ELR (cell line): Measurements from ENCODE around the gene OR4D6.
"Not testable (repeated sequence)": the region's sequence is repeated elsewhere in the genome, so short reads cannot be mapped to it uniquely, and the experiment has no call there.

Source experiments
- DNase-seq: peaks from one replicate; pipeline ENCODE4 v3.0.0-alpha.2; 2015; ENCODE audit warnings: low read depth

The OR4D6 gene

GRCh38 chr11:59456661-59457060, at the start of gene OR4D6:
TSS of gene OR4D6 (plus strand) at chr11:59456961. CDS start at chr11:59456961, 0 bp downstream.
- no peak for DNase-seq

- no peak for DNase-seq
Observed at GRCh38 chr11:59413646-59414045, 43.1 kb upstream of the OR4D6 start.

DNA sequence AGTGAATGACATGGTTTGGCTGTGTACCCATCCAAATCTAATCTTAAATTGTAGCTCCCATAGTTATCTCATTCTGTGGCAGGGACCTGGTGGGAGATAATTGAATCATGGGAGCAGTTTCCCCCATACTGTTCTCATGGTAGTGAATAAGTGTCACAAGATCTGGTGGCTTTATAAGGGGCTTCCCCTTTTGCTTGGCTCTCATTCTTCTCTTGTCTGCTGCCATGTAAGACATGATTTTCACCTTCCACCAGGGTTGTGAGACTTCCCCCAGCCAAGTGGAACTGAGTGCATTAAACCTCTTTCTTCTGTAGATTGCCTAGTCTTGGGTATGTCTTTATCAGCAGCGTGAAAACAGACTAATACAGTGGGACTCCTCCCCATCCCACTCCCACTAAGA, 41.6 kb upstream of the OR4D6 start:
- no peak for DNase-seq

GRCh38 chr11:59416613-59417012, 40.1 kb upstream of the OR4D6 start:
- DNase-seq: no peak

DNA sequence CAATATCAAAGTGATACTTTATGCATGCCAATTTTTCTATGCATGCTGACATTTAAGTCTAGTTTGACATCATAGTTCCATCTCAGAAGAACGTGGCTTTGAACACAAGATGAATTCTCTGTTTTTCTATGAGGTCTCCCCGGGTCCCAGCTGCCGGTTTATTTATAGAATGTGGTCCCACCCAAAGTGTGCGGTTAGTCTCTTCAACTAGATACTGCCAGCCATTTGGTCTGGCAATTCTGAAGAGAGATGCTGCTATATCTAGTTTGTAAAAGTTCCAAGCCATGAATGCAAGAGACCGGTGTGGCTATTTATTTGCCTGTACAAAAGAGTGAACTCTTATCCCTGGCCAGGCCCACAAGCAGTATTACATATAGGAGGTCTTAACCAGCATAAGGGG, 39.7 kb upstream of the OR4D6 start:
- DNase-seq: no peak

DNA sequence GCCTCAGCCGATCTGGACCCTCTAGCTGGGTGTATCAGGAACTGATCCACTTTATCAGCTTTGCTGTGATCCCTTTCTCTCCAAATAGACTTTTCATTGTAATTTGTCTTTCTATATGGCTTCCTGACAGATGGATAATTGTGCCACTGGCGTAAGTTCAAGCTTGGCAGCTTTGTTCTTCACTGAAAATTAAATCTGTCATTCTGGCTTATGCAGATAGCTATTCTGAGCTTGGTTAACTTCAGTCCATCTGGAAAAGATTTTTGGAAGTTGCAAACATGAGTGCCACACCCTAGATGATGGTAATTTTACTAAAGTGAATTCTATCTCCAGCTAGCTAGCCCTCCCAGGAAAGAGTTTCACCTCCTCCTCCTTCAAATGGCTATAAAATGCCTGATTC, 38.6 kb upstream of the OR4D6 start:
- DNase-seq: no peak

GRCh38 chr11:59423835-59424234, 32.9 kb upstream of the OR4D6 start:
- DNase-seq: no peak

GRCh38 chr11:59425131-59425530, 31.6 kb upstream of the OR4D6 start:
- no peak for DNase-seq

- no peak for DNase-seq
Observed at GRCh38 chr11:59426361-59427067, 30.2 kb upstream of the OR4D6 start, which contains the start of gene OR5A2. TSS of gene OR5A2 (minus strand) at chr11:59426413. CDS start at chr11:59422953, 3,460 bp downstream.

GRCh38 chr11:59427068-59427382, 29.7 kb upstream of the OR4D6 start:
- DNase-seq: no peak

DNA sequence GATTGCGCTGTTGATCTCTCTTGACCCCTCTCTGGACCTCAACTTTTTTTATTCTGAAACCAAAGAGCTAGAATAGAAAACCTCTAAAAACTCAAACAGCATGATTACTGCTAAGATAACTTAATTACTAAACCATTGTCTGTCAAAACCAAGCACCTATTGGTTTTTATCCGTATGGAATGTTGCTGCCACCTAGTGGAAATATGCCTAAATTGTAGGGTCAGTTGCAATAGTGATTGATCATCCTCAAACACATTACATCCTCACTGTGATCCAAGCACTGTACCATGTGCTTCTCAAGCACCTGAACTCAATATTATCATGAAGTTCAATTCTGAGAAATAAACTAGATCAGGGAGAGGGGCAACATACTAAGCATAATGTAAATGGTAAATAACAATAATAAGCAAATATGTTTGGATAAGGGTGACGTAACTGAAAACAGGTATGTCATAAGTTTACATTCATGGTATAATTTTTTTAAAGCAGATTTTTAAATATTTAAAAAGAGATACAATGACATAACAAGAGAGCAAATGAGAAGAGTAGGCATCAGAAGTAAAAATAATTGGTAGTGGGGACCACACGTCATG, 26.7 kb upstream of the OR4D6 start:
- DNase-seq: peak; percentile 66

- no peak for DNase-seq
Observed at GRCh38 chr11:59436169-59436568, 20.6 kb upstream of the OR4D6 start, which contains the start of gene OR5A1. TSS of gene OR5A1 (plus strand) at chr11:59436469. CDS start at chr11:59443169, 6,700 bp downstream.

DNA sequence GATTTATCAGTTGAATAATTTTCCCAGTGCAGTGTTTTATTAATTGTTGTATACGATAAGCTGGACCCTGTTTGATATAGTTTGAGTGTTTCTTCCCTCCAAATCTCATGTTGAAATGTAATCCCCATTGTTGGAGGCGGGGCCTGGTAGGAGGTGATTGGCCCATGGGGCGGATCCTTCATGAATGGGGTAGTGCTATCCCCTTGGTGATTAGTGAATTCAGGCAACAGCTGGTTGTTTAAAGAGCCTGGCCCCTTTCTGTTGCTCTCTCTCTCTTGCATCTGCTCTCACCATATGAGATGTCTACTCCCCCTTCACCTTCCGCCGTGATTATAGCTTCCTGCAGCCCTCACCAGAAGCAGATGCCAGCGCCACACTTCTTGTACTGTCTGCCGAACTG, 19.0 kb upstream of the OR4D6 start:
- no peak for DNase-seq

- not testable (repeated sequence) for DNase-seq
Observed at GRCh38 chr11:59445624-59446023, 11.1 kb upstream of the OR4D6 start.

GRCh38 chr11:59448484-59448883, 8.3 kb upstream of the OR4D6 start:
- no peak for DNase-seq

- DNase-seq: no peak
Observed at GRCh38 chr11:59459916-59460315, 3.2 kb downstream of the OR4D6 start.

DNA sequence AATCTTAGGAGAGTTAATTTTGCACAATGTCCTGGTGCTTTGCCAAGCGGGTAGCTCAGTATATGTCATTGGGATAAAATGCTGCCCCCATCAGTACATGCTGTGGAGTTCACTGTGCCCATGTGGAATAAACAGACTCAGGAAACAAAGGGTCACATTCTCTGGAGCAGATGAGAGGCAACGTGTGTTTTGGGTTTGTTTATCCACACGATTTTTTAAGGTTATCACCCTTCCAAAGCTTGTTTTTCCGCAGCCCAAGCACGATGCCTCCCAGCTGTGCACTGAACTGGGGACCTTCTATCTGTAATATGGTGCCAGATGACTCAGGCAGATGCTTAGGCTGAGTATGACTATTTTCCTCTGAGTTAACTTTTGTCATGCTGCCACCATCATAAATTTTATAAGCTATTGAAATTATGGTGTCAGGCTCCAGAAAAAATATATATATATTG, 6.5 kb downstream of the OR4D6 start:
- peak; percentile 7 for DNase-seq

DNA sequence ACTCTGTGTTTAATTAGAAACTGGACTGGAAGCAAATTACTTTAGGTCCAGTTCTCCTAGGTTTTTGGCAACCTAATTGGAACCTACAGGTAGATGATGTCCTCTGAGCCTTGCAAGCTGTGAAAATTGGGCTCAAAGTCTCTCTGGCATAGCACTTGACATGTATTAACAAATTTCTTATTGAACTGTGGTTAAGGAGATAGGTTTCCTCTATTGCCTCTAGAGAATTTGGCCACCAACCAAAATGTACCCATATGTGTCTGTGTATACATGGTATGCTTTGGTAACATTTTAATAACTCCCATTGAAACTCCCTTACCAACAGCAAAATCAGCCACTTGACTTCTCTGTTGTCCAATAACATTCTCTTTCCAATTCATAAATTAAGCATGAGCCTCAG, 16.3 kb downstream of the OR4D6 start, which contains the start of gene OR4D10:
OR4D10 (plus strand) TSS at position 301 of the 400 bp plus-strand sequence. CDS start 4,115 bp downstream, outside the sequence.
- DNase-seq: no peak

DNA sequence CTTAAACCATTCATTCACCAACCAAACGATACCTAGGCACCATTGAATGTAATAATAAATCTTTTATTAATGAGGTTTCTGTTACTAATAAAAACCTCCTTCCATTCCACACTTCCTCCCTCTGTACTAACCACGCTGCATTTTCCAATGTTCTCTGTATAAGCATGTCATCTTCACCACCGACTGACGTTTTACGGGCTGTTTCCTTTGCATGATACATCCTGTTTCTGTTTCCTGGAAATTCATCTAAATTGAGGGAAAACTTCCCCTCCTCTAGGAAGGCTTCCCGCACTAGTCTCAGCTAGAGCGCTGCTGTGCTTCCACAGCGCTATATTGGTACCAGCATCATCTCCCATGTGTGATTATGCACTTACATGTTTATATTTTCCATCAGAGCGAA, 18.4 kb downstream of the OR4D6 start:
- DNase-seq: no peak

- no peak for DNase-seq
Observed at GRCh38 chr11:59479906-59480305, 23.1 kb downstream of the OR4D6 start.

DNA sequence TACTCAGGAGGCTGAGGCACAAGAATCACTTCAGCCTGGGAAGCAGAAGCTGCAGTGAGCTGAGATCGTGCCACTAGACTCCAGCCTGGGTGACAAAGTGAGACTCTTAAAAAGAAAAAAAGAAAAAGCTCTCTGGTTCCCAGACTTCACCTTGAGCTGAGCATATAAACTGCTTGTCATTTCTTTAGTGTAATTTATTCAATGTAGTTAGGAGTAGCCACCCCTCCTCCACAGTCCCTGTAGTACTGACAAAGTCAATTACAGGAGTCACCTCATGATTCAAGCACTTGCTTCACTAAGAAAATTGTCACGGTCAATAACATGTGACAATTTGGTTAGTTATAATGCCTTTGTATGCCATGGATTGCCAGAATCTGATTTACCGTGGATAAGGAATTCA, 23.6 kb downstream of the OR4D6 start:
- DNase-seq: no peak

DNA sequence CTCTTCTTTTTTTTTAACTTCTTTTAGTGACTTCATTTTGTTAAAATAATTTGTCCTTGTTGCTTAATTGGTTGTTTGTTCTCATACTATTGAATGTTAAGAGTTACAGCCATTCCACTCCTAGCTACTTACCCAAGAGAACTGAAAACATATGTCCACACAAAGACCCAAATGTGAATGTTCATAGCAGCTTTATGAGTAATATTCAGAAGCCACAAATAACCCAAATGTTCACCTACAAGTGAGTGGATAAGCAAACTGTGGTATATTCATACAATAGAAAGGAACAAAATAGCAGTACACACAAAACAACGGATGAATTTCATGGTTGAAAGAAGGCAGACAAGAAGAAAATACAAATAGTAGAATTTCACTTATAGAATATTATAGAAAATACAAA, 45.2 kb downstream of the OR4D6 start:
- no peak for DNase-seq

- DNase-seq: no peak
Observed at GRCh38 chr11:59503276-59503675, 46.5 kb downstream of the OR4D6 start, which contains the start of gene OR4D11. TSS of gene OR4D11 (plus strand) at chr11:59503576. CDS start at chr11:59503576, 0 bp downstream.
